ENCODE measurements around the gene IRF4.
A peak's percentile ranks its signal among the peaks of the same experiment; 100 is the strongest.
"Not testable (repeated sequence)": the region's sequence is repeated elsewhere in the genome, so short reads cannot be mapped to it uniquely, and the experiment has no call there.

The IRF4 gene

GRCh38 chr6:366389-367297 lies 24.9 kb upstream of the IRF4 start:
- no peak overlapping the region for H3K4me3 Mint-ChIP-seq
- peaks cover 22% of the 10 kb centered on the region for H3K4me1 Mint-ChIP-seq
- no peaks in the 10 kb centered on the region for H3K36me3 Mint-ChIP-seq
- DNase-seq (ENCODE audit: low spot score in 2 of 2) (no peak), ATAC-seq (ENCODE audit: low read depth) (no peak)
- peaks cover 6% of the 10 kb centered on the region for H3K27me3 Mint-ChIP-seq
- no peaks in the 10 kb centered on the region for H3K9me3 Mint-ChIP-seq
- H3K27ac Mint-ChIP-seq: peak overlapping the region; percentile 65

GRCh38 chr6:367298-367794 lies 24.2 kb upstream of the IRF4 start:
- H3K4me1 Mint-ChIP-seq: peaks cover 26% of the 10 kb centered on the region
- H3K27me3 Mint-ChIP-seq: peaks cover 10% of the 10 kb centered on the region
- H3K4me3 Mint-ChIP-seq: no peak overlapping the region

GRCh38 chr6:367891-368630 lies 23.5 kb upstream of the IRF4 start:
- no peak overlapping the region for H3K27ac Mint-ChIP-seq
- no peaks in the 10 kb centered on the region for H3K36me3 Mint-ChIP-seq
- ATAC-seq (ENCODE audit: low read depth) (no peak), DNase-seq (ENCODE audit: low spot score in 2 of 2) (no peak)
- peaks cover 33% of the 10 kb centered on the region for H3K4me1 Mint-ChIP-seq
- no peaks in the 10 kb centered on the region for H3K9me3 Mint-ChIP-seq
- peaks cover 10% of the 10 kb centered on the region for H3K27me3 Mint-ChIP-seq
- H3K4me3 Mint-ChIP-seq: no peak overlapping the region

More at GRCh38 chr6:367298-367794, 24.2 kb upstream of the IRF4 start:
- ATAC-seq (ENCODE audit: low read depth) (no peak), DNase-seq (ENCODE audit: low spot score in 2 of 2) (no peak)
- Mint-ChIP-seq H3K27ac (no peak overlapping the region), H3K36me3 (no peaks in the 10 kb centered on the region), H3K9me3 (no peaks in the 10 kb centered on the region)

GRCh38 chr6:369559-370431 lies 21.8 kb upstream of the IRF4 start:
- Mint-ChIP-seq H3K9me3 (no peaks in the 10 kb centered on the region), H3K27me3 (peaks cover 10% of the 10 kb centered on the region), H3K4me3 (no peak overlapping the region), H3K36me3 (no peaks in the 10 kb centered on the region), H3K4me1 (peaks cover 32% of the 10 kb centered on the region), H3K27ac (no peak overlapping the region)
- ATAC-seq (ENCODE audit: low read depth) (no peak), DNase-seq (ENCODE audit: low spot score in 2 of 2) (no peak)

GRCh38 chr6:370555-370954 lies 21.0 kb upstream of the IRF4 start:
- DNase-seq (ENCODE audit: low spot score in 2 of 2) (no peak), ATAC-seq (ENCODE audit: low read depth) (no peak)
- no peaks in the 10 kb centered on the region for H3K36me3 Mint-ChIP-seq
- H3K4me1 Mint-ChIP-seq: peaks cover 26% of the 10 kb centered on the region
- H3K4me3 Mint-ChIP-seq: no peak overlapping the region
- H3K9me3 Mint-ChIP-seq: no peaks in the 10 kb centered on the region
- peak overlapping the region; percentile 1 for H3K27ac Mint-ChIP-seq
- peaks cover 10% of the 10 kb centered on the region for H3K27me3 Mint-ChIP-seq

GRCh38 chr6:371851-372250 lies 19.7 kb upstream of the IRF4 start:
- H3K4me3 Mint-ChIP-seq; H3K27me3 Mint-ChIP-seq; H3K36me3 Mint-ChIP-seq; ATAC-seq (ENCODE audit: low read depth); DNase-seq (ENCODE audit: low spot score in 2 of 2); H3K27ac Mint-ChIP-seq; H3K9me3 Mint-ChIP-seq: not testable (repeated sequence)
- peaks cover 24% of the 10 kb centered on the region for H3K4me1 Mint-ChIP-seq

- peaks cover 25% of the 10 kb centered on the region for H3K4me1 Mint-ChIP-seq
- peak overlapping the region; percentile 72 for H3K4me3 Mint-ChIP-seq
- H3K36me3 Mint-ChIP-seq: no peaks in the 10 kb centered on the region
- no peak overlapping the region for H3K27ac Mint-ChIP-seq
- peaks cover 7% of the 10 kb centered on the region for H3K27me3 Mint-ChIP-seq
- DNase-seq (ENCODE audit: low spot score in 2 of 2) (no peak), ATAC-seq (ENCODE audit: low read depth) (peak; percentile 61)
- H3K9me3 Mint-ChIP-seq: no peaks in the 10 kb centered on the region
Observed at GRCh38 chr6:372336-372911, 19.1 kb upstream of the IRF4 start.

GRCh38 chr6:373031-373430 lies 18.5 kb upstream of the IRF4 start:
- Mint-ChIP-seq H3K9me3 (no peaks in the 10 kb centered on the region), H3K27ac (no peak overlapping the region), H3K4me1 (peaks cover 26% of the 10 kb centered on the region), H3K27me3 (peaks cover 5% of the 10 kb centered on the region), H3K36me3 (no peaks in the 10 kb centered on the region), H3K4me3 (peak overlapping the region; percentile 72)
- no peak for ATAC-seq (ENCODE audit: low read depth)
- no peak for DNase-seq (ENCODE audit: low spot score in 2 of 2)

- ATAC-seq (ENCODE audit: low read depth) (no peak), DNase-seq (ENCODE audit: low spot score in 2 of 2) (no peak)
- H3K9me3 Mint-ChIP-seq: no peaks in the 10 kb centered on the region
- peaks cover 35% of the 10 kb centered on the region for H3K4me1 Mint-ChIP-seq
- H3K4me3 Mint-ChIP-seq: no peak overlapping the region
- H3K36me3 Mint-ChIP-seq: no peaks in the 10 kb centered on the region
- H3K27ac Mint-ChIP-seq: no peak overlapping the region
- peaks cover 5% of the 10 kb centered on the region for H3K27me3 Mint-ChIP-seq
Observed at GRCh38 chr6:373773-374724, 17.5 kb upstream of the IRF4 start.

GRCh38 chr6:374956-375355 lies 16.6 kb upstream of the IRF4 start:
- H3K9me3 Mint-ChIP-seq: no peaks in the 10 kb centered on the region
- H3K36me3 Mint-ChIP-seq: no peaks in the 10 kb centered on the region
- DNase-seq (ENCODE audit: low spot score in 2 of 2) (no peak), ATAC-seq (ENCODE audit: low read depth) (no peak)
- peaks cover 5% of the 10 kb centered on the region for H3K27me3 Mint-ChIP-seq
- H3K4me3 Mint-ChIP-seq: no peak overlapping the region
- no peak overlapping the region for H3K27ac Mint-ChIP-seq
- H3K4me1 Mint-ChIP-seq: peaks cover 43% of the 10 kb centered on the region

GRCh38 chr6:376827-377640 lies 14.5 kb upstream of the IRF4 start:
- DNase-seq (ENCODE audit: low spot score in 2 of 2): no peak
- Mint-ChIP-seq H3K27me3 (peaks cover 1% of the 10 kb centered on the region), H3K27ac (peak overlapping the region; percentile 71), H3K4me1 (peaks cover 46% of the 10 kb centered on the region), H3K36me3 (no peaks in the 10 kb centered on the region), H3K4me3 (peak overlapping the region; percentile 8), H3K9me3 (no peaks in the 10 kb centered on the region)
- peak; percentile 44 for ATAC-seq (ENCODE audit: low read depth)

GRCh38 chr6:377641-378020 lies 13.9 kb upstream of the IRF4 start:
- H3K9me3 Mint-ChIP-seq; H3K36me3 Mint-ChIP-seq; DNase-seq (ENCODE audit: low spot score in 2 of 2); H3K27me3 Mint-ChIP-seq; ATAC-seq (ENCODE audit: low read depth): not testable (repeated sequence)
- peak overlapping the region; percentile 2 for H3K4me3 Mint-ChIP-seq
- H3K27ac Mint-ChIP-seq: peak overlapping the region; percentile 71
- peaks cover 43% of the 10 kb centered on the region for H3K4me1 Mint-ChIP-seq

All from memory B cell (primary cell).